Heart left ventricle (tissue), 13 donors: ENCODE measurements around the gene FBXO42.

Experiments used
- POLR2A ChIP-seq, 2 donors: fragments of 450-650 bp; IDR thresholded peaks; one replicate each; pipeline ENCODE4 v1.6.1; 2017; ENCODE audit warnings: antibody characterized with exemption in 2 of 2, mild to moderate bottlenecking in 2 of 2, moderate library complexity in 2 of 2
- TF ChIP-seq, protein P1 (sequence below), 12 donors: fragments of 200-600 bp; sonication (generic) in 4 of 12; IDR thresholded peaks; one replicate each; pipeline versions ENCODE4 v1.5.0 to v1.8.0; 2018 to 2022; ENCODE audit warnings: antibody characterized with exemption in 12 of 12, mild to moderate bottlenecking in 5 of 12
- donor health status: ischemic (EF 13 %, LVEDD 7.1; RV severe dilation, severe dysfunction).
- donor health status: DM: no; HTN: yes; CAD: no.
- donor health status: DM: no; HTN: no; CAD: no.
- donor health status: ischemic (EF 25% LVEDD 6.9; RV normal size, moderate dysfunction).
- donor health status: ischemic (EF 25% LVEDD 5.7; RV mildly dilated, moderate dysfunction).
- donor health status: ischemic (EF 35%, LVEDD 5.7; RV mildly dilated, moderate dysfunction).
- donor health status: nonischemic (EF 11% LVEDD 7.7; RV severe dilation, severe dysfunction).
- donor health status: DM: yes; HTN: yes; CAD: no.
- donor health status: PGD.
- donor health status: ischemic (EF 29% LVEDD 5.4; RV normal size, mild dysfunction).
- donor health status: nonischemic (EF 23%, LVEDD 6.1; RV moderate dilation, normal function).

- TF ChIP-seq, protein P1, sequence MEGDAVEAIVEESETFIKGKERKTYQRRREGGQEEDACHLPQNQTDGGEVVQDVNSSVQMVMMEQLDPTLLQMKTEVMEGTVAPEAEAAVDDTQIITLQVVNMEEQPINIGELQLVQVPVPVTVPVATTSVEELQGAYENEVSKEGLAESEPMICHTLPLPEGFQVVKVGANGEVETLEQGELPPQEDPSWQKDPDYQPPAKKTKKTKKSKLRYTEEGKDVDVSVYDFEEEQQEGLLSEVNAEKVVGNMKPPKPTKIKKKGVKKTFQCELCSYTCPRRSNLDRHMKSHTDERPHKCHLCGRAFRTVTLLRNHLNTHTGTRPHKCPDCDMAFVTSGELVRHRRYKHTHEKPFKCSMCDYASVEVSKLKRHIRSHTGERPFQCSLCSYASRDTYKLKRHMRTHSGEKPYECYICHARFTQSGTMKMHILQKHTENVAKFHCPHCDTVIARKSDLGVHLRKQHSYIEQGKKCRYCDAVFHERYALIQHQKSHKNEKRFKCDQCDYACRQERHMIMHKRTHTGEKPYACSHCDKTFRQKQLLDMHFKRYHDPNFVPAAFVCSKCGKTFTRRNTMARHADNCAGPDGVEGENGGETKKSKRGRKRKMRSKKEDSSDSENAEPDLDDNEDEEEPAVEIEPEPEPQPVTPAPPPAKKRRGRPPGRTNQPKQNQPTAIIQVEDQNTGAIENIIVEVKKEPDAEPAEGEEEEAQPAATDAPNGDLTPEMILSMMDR (IDR thresholded peaks at IDR 0.05): no peak
- TF ChIP-seq POLR2A (IDR thresholded peaks at IDR 0.05): no peak
Measured at GRCh38 chr1:16232316-16232710, 120.0 kb downstream of the FBXO42 start.
